Stimulated activated naive CD4-positive, alpha-beta T cell (primary cell): Measurements from ENCODE around the gene EFEMP2.
A peak's percentile ranks its signal among the peaks of the same experiment; 100 is the strongest.

ENCODE experiments used
- DNase-seq, 6 experiments: peaks; one replicate each; lab custom pipeline; 2025; lab: John Stamatoyannopoulos, UW

Gene EFEMP2

GRCh38 chr11:65885231-65885630 is 12.6 kb upstream of the EFEMP2 start:
- DNase-seq, result no peak

DNA sequence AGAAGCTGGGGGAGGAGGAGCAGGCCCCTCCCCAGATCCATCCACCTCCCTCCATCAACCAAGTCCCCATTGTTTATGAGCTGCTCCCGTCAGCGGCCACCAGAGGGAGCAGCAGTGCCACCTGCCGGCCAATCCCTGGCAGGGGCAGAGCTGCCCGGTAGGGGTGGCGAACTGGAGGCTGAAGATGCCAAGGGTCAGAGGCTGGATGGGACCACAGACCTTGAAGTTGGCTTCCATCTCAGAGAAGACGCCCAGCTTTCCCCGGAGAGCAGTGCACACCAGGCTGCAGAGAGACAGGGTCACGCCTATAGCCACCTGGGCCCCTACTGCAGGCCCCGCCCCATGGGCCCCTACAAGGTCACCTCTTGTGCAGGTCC is 12.1 kb upstream of the EFEMP2 start:
- DNase-seq, result peak; percentile 51 to 84 (median 76)

DNA sequence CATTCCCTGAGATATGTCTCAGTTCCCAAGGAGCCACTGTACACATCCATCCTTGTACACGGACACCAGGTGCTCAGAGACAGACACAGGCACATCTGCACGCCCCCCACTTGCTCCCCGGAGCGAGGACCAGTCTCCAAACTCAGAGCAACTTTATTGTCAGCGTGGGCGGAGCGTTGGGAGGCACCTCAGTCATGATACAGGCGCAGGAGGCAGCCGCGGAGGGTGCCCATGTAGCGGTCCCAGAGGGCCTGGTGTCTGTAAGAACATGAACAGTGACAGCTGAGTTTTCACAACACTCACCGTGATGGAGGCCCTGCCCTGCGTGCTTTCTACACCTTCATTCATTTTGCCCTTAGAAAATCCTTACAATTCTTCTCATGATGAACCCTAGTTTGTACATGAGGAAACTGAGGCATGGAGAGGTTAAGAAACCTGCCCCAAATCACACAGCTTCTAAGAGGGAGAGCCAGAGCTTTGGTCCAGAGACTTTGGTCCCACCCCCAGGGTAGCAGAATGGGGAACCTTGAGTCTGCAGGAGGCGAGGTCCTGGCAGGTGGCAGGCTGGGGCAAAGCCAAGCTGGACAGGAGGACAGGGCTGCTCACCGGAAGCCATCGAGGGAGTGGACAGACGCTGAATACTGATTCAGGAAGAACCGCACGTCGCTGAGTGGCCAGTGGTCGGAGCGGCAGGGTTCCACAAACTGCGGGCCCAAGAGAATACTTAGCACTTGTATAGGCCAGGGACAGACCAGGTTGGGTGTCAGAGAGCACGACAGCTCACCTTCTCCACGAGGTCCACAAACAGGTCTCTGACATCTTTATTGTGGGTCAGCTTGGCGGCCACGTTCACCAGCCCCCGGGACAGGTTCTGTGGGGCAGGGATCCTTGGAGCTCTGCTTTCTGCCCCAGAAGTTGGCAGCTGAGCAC is 11.5 kb upstream of the EFEMP2 start:
- DNase-seq, result no peak

- DNase-seq, result no peak
Measured at GRCh38 chr11:65883058-65883761, 10.6 kb upstream of the EFEMP2 start.

DNA sequence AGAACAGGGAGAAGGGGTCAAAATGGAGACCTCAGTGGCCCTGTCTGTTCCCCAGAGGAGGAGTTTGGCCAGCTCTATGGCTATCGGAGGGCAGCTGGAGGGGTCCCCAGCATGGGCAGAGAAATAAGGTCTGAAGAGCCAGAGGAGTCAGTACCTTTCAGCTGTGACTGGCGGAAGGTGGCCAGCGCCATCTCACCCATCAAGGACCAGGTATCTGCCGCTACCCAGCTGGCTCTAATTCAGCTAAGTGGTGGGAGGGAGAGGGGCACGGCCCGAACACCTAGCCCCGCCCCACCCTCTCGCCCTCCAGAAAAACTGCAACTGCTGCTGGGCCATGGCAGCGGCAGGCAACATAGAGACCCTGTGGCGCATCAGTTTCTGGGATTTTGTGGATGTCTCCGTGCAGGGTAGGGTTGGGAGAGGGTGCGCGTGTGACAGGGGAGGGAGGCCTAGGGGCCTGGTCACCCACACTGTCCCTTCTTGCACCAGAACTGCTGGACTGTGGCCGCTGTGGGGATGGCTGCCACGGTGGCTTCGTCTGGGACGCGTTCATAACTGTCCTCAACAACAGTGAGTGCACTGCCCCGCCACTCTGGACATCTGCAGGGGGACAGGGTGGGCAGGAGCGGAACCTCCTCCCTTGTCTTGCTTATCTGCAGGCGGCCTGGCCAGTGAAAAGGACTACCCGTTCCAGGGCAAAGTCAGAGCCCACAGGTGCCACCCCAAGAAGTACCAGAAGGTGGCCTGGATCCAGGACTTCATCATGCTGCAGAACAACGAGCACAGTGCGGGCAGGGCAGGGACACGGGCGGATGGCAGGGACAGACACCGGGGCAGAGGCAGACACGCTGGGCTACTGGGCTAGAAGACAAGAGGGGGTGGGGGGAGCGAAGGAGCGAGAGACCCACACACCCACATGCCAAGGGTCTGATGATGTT is 9.8 kb upstream of the EFEMP2 start:
- no peak for DNase-seq

DNA sequence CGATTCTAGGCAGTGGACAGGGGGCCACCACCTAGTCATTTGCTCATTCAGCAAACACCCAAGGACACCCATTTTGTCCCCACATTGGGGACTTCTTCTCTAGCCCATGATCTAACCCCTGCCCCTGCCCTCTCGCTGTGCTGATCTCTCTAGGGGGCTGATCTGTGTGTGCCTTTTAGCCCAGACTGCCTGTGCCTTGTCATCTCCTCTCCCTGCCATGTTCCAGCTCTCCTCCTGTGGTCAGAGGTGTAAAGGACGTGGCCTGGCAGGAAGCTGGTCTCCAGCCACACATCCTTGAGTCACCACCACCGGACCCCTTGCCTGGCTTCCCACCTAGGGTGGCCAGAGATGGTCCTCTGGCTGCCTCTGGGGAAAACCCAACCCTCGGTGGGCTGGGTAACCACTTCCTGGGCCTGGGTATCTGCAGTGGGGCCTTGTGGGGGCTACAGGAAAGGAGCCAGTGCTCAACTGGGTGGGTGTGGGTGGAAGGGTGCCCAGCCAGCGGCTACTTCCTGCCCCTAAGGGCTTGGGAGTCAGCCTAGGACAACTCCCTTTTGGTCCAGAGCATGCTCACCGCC is 8.3 kb upstream of the EFEMP2 start:
- no peak for DNase-seq

- no peak for DNase-seq
Measured at GRCh38 chr11:65880027-65880426, 7.4 kb upstream of the EFEMP2 start.

- peak in 2 of 6 experiments; percentile 15 to 22 for DNase-seq
Measured at GRCh38 chr11:65879617-65880016, 7.0 kb upstream of the EFEMP2 start, which contains the start of gene CTSW. CTSW (plus strand) TSS chr11:65879837; CDS start chr11:65879855, 18 bp downstream.

- peak; percentile 90 to 98 (median 96) for DNase-seq
Measured at GRCh38 chr11:65873318-65874156, 937 bp upstream of the EFEMP2 start.

- DNase-seq, result no peak
Measured at GRCh38 chr11:65871811-65872548, 620 bp downstream of the EFEMP2 start.

- DNase-seq, result no peak
Measured at GRCh38 chr11:65870706-65871681, 1.6 kb downstream of the EFEMP2 start.

GRCh38 chr11:65870307-65870658 is 2.3 kb downstream of the EFEMP2 start:
- no peak for DNase-seq

DNA sequence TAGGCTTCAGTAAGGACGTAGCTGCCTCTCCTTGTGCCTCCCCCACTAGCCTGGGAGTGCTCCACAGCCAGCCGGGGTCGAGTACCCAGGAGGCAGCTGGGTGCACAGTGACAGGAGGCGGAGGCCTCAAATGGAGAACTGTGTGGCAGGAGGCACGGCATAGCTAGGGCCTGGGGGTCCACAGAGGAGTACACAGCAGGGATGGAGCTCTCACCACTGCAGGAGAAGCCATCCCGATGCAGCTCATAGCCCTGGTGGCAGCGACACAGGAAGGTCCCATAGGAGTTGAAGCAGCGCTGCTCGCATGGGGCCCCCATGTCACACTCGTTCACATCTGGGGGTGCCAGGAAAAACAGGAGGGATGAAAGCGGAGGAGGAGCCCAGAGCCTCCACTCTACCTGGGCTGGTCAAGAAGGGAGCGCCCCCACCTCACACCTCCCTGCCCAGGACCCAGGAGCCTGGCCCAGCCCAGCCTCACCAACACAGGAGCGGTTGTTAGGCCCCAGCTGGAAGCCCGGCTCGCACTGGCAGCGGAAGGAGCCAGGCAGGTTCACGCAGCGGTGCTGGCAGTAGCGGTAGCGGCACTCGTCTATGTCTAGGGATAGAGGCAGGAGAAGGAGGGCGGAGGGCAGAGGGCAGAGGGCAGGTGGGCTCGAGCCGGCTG is 2.8 kb downstream of the EFEMP2 start:
- DNase-seq, result no peak

- no peak for DNase-seq
Measured at GRCh38 chr11:65868907-65869306, 3.7 kb downstream of the EFEMP2 start.

GRCh38 chr11:65868076-65868667 is 4.4 kb downstream of the EFEMP2 start:
- DNase-seq, result peak in 4 of 6 experiments; percentile 11 to 29 (median 24)

DNA sequence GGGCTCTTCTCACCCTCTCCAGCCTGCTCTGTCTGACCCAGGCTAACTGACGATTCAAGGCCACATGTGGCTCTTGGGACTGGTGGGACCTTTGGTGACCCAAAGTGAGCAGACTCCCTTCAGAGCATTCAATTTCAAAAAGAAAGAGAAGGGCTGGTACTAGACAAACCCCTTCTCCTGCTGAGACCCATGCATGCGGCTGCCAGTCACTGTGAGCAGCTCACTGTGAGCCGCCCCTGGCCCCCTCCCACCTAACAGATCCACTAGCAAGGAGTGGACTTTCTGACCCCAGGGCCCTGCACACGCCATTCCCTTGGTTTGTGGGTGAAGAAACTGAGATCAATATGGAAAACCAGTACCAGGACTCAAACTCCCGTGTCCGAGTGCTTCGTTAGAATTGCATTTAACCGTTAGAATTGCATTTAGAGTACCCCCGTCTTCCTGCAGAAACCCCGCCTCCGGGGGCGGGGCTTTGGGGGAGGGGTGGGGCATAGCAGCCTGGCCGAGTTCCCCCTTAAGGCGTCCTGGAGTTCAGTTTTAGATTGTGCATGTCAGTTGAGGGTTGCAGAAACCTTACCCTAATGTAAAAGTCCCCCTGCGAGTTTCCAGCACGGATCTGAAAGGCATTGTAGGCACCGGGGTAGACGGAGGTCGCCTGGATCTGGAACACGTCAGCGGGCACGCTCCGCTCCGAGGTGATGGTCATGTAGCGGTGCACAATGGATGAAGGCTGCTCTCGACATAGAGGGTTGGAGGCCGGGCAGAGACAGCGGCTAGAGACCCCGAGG is 5.1 kb downstream of the EFEMP2 start:
- no peak for DNase-seq
